CD4-positive, alpha-beta T cell treated with Interleukin-12 subunit alpha and Interleukin-12 subunit beta, for 1 hour (primary cell): ENCODE measurements around the gene ADAMTS1.

Experiments
- DNase-seq: peaks from one replicate; pipeline ENCODE4 v3.0.0-alpha.2; 2020

The ADAMTS1 gene

GRCh38 chr21:26812173-26812572, 33.0 kb downstream of the ADAMTS1 start:
- no peak for DNase-seq

GRCh38 chr21:26811482-26811881, 33.7 kb downstream of the ADAMTS1 start:
- DNase-seq = no peak

GRCh38 chr21:26810676-26811415, 34.4 kb downstream of the ADAMTS1 start:
- DNase-seq = no peak

- DNase-seq = no peak
Observed at GRCh38 chr21:26810266-26810665, 34.9 kb downstream of the ADAMTS1 start.

GRCh38 chr21:26809745-26810144, 35.5 kb downstream of the ADAMTS1 start:
- no peak for DNase-seq

- DNase-seq = no peak
Observed at GRCh38 chr21:26806801-26807295, 38.4 kb downstream of the ADAMTS1 start.

GRCh38 chr21:26804895-26805609, 40.2 kb downstream of the ADAMTS1 start:
- DNase-seq = no peak

GRCh38 chr21:26801498-26801897, 43.7 kb downstream of the ADAMTS1 start:
- no peak for DNase-seq

GRCh38 chr21:26800970-26801431, 44.2 kb downstream of the ADAMTS1 start:
- DNase-seq = no peak

- no peak for DNase-seq
Observed at GRCh38 chr21:26800455-26800854, 44.8 kb downstream of the ADAMTS1 start.

GRCh38 chr21:26800001-26800400, 45.2 kb downstream of the ADAMTS1 start:
- no peak for DNase-seq

- no peak for DNase-seq
Observed at GRCh38 chr21:26798856-26799751, 46.1 kb downstream of the ADAMTS1 start.

- DNase-seq = no peak
Observed at GRCh38 chr21:26797878-26798456, 47.2 kb downstream of the ADAMTS1 start.

GRCh38 chr21:26795866-26796329, 49.3 kb downstream of the ADAMTS1 start:
- no peak for DNase-seq

GRCh38 chr21:26795412-26795805, 49.8 kb downstream of the ADAMTS1 start:
- DNase-seq = no peak

- DNase-seq = no peak
Observed at GRCh38 chr21:26794597-26795411, 50.4 kb downstream of the ADAMTS1 start.

- no peak for DNase-seq
Observed at GRCh38 chr21:26790296-26790695, 54.9 kb downstream of the ADAMTS1 start.

- no peak for DNase-seq
Observed at GRCh38 chr21:26788790-26789189, 56.4 kb downstream of the ADAMTS1 start.
